ENCODE measurements around the gene FKBP1A. TPM values are rescaled to one million over a fixed set of nuclear protein-coding genes. Genes with fewer than 3 reads are reported as not detected.

The FKBP1A gene
- total RNA-seq, 4 donors from 2014 or later, result 204 to 275 (median 241) TPM

DNA sequence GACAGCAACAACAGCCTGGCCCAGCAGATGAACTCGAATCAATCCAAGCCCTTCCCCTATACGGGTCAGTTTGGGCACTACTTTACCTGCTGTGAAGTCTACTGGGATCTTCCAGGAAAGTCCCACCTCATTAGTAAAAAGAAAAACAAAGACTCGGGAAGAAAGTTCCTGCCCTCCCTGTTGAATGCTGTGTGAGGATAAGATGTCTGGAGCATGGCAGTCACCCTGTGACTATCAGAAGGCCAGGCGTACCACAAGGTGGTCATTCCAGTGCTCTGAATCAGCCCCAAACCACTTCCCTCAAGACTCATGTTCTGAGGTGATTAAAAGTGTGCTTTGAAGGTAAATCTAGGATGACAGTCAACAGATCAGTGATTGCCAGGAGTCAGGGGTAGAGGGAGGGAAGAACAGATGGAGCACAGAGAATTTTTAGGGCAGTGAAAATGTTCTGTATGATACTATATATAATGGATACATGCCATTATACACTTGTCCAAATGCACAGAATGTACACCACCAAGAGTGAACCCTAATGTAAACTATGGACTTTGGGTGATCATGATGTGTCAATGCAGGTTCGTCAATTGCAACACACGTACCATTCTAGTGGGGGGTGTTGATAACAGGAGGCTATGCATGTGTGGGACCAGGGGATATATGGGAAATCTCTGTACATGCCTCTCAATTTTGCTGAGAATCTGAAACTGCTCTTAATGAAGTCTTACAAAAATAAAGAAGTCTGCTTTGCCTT lies 14.7 kb downstream of the FKBP1A start:
- TF ChIP-seq, protein P1, sequence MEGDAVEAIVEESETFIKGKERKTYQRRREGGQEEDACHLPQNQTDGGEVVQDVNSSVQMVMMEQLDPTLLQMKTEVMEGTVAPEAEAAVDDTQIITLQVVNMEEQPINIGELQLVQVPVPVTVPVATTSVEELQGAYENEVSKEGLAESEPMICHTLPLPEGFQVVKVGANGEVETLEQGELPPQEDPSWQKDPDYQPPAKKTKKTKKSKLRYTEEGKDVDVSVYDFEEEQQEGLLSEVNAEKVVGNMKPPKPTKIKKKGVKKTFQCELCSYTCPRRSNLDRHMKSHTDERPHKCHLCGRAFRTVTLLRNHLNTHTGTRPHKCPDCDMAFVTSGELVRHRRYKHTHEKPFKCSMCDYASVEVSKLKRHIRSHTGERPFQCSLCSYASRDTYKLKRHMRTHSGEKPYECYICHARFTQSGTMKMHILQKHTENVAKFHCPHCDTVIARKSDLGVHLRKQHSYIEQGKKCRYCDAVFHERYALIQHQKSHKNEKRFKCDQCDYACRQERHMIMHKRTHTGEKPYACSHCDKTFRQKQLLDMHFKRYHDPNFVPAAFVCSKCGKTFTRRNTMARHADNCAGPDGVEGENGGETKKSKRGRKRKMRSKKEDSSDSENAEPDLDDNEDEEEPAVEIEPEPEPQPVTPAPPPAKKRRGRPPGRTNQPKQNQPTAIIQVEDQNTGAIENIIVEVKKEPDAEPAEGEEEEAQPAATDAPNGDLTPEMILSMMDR (IDR thresholded peaks at IDR 0.05), result no peak
- ATAC-seq (ENCODE audit: low FRiP score) (no peak), DNase-seq (ENCODE audit: low spot score) (no peak)

DNA sequence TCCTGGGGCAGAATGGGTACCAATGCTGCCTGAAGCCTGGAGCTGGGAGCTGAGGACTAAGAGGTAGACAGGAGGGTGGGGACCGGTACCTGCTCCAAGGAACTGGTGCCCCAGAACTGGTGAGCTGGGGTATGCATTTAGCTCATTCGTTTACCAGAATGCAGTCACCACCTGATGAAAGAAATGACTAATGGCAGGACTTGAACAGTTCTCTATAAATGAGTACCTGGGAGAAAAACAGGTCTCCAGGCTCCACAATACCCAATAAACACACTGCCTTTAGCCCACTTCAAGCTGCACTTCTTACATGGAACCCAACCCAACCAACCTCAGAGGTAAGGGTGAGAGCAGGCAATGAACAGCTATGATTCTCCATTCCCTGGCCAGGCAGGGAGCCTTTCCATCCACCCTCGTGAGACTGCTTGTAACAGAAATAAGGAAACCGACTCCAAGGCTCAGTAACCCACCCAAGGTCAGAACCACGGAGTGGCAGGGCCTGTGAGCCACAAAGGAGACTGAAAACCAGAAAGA lies 15.4 kb downstream of the FKBP1A start:
- ATAC-seq (ENCODE audit: low FRiP score) (peak; percentile 21), DNase-seq (ENCODE audit: low spot score) (no peak)
- TF ChIP-seq, protein P1 (IDR thresholded peaks at IDR 0.05), result no peak

- DNase-seq (ENCODE audit: low spot score) (no peak), ATAC-seq (ENCODE audit: low FRiP score) (peak; percentile 21)
- TF ChIP-seq, protein P1 (IDR thresholded peaks at IDR 0.05), result no peak
These were observed 16.2 kb downstream of the FKBP1A start for GRCh38 chr20:1376408-1377270.

DNA sequence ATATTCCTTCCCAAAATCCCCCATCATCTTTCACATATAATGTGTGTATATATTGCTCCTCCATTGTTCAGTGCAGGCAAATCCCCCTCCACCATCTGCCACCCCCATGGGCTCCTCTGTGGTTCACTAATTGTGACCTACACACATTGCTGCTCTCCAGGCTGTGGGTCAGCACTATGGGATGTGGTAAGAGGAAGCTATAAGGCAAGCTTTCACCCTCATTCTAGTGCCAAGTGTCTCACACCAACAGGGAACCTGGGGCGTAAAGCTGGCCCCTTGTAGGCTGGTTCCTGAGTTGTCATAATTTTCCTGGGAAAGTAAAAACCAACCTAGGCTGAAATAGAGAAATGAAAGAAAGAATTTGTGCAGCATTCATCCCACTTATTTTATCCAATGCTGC lies 16.8 kb downstream of the FKBP1A start:
- DNase-seq (ENCODE audit: low spot score) (no peak), ATAC-seq (ENCODE audit: low FRiP score) (no peak)
- TF ChIP-seq, protein P1 (IDR thresholded peaks at IDR 0.05), result no peak

DNA sequence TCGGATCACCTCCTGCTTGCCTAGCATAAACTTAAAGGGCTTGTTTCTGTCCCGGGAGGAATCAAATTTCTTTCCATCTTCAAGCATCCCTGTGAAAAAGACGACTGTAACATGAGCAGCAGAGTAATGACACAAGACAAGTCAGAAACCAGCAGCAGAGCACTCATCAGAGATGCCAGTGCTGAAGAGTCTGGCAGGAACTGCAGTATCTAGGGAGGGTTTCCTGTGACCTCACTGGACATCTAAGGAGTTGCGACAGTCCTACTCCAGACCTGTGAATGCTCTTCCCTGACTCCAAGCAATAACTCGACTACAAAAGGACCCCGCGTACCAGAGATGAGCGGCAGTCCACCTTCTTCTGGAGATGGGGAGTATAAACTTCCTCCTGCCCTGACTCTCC lies 17.3 kb downstream of the FKBP1A start:
- DNase-seq (ENCODE audit: low spot score) (no peak), ATAC-seq (ENCODE audit: low FRiP score) (no peak)
- TF ChIP-seq, protein P1 (IDR thresholded peaks at IDR 0.05), result no peak

DNA sequence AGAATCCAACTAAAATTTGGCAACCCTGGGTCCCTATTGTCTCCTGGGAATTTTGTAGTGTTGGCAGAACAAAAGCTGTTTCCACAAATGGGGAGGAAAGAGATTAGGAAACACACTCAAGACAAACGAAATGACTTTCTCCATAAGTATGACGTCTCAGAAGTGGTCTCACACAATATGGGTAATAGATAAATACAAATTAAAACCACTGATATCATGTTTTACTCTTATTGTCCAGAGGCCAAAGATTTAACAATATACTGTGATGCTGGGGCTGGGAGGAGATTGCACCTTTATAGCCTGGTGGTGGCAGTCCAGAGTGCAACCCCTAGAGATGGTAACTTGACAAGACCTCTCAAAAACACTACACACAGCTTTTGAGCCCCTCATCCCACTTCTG lies 18.6 kb downstream of the FKBP1A start:
- ATAC-seq (ENCODE audit: low FRiP score), result no peak
- no peak for DNase-seq (ENCODE audit: low spot score)
- TF ChIP-seq, protein P1 (IDR thresholded peaks at IDR 0.05), result no peak

All from omental fat pad (tissue), 4 donors.